ENCODE results near the gene CD2BP2. TPM values are rescaled to one million over a fixed set of nuclear protein-coding genes. Genes with fewer than 3 reads are reported as not detected.

Gene CD2BP2
- total and polyA plus RNA-seq, 2 experiments from 2014 or later, result 41.0 to 45.1 TPM

DNA sequence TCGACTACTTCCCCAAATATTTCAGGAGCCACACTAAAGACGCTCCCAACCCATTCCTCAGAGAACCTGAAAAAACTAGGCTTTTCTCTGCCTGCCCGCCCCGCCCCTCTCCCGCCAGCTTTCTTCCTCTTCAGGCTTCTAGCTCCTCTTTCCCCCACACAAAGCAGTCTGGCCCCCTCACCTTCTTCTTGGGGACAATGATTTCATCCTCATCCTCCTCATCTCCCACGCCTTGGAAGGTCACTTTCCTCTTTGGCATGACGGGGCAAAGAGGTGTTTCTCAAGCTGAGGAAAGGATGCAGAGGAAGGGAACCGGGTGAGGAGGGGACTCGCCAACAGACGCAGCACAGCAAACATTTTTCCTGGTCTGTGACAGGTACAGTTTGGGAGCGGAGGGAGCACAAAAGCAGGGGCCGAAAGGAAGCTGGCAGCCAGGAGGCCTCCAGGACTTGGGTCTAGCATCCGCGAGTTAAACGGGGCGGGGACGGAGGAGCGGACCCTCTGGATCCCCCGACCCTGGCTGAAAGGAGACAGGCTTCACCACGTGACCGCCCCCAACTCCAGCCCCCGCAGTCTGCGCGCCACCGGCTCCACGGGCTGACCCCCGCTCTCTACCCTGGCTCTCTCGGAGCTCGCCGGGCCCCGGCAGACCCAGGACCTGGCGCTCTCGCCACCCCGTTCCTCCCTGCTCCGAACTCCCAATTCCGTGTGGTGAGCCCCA lies 525 bp downstream of the CD2BP2 start:
- Histone ChIP-seq H3K79me2 (peaks cover 21% of the 10 kb centered on the region), H2AFZ (peak overlapping the region; percentile 59), H3K4me1 (ENCODE audit: insufficient read depth) (peaks cover 17% of the 10 kb centered on the region), H3K4me2 (peak overlapping the region; percentile 95), H3K27me3 (no peaks in the 10 kb centered on the region), H3K9me2 (replicated peaks; ENCODE audit: insufficient read depth) (no peaks in the 10 kb centered on the region), H4K20me1 (ENCODE audit: insufficient read depth, poor library complexity, severe bottlenecking) (no peaks in the 10 kb centered on the region), H3K9me3 (ENCODE audit: low read depth) (no peaks in the 10 kb centered on the region), H3K36me3 (replicated peaks; ENCODE audit: insufficient read depth, low read depth) (no peaks in the 10 kb centered on the region), H3K4me3 (peak overlapping the region; percentile 47), H3K27ac (peak overlapping the region; percentile 87)
- WGBS (ENCODE audit: low lambda C conversion rate, missing lambda C conversion rate), result 5% methylated on average over 36 of the region's 36 CpGs
- TF ChIP-seq EZH2phosphoT487 (IDR thresholded peaks at IDR 0.05; ENCODE audit: low read depth, severe bottlenecking, unreplicated experiment) (no peak), EZH2 (IDR thresholded peaks at IDR 0.05; ENCODE audit: borderline replicate concordance) (no peak)
- TF ChIP-seq, protein P1, sequence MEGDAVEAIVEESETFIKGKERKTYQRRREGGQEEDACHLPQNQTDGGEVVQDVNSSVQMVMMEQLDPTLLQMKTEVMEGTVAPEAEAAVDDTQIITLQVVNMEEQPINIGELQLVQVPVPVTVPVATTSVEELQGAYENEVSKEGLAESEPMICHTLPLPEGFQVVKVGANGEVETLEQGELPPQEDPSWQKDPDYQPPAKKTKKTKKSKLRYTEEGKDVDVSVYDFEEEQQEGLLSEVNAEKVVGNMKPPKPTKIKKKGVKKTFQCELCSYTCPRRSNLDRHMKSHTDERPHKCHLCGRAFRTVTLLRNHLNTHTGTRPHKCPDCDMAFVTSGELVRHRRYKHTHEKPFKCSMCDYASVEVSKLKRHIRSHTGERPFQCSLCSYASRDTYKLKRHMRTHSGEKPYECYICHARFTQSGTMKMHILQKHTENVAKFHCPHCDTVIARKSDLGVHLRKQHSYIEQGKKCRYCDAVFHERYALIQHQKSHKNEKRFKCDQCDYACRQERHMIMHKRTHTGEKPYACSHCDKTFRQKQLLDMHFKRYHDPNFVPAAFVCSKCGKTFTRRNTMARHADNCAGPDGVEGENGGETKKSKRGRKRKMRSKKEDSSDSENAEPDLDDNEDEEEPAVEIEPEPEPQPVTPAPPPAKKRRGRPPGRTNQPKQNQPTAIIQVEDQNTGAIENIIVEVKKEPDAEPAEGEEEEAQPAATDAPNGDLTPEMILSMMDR (IDR thresholded peaks at IDR 0.05; ENCODE audit: poor library complexity), result no peak
- DNase-seq (ENCODE audit: low spot score), result peak; percentile 50

DNA sequence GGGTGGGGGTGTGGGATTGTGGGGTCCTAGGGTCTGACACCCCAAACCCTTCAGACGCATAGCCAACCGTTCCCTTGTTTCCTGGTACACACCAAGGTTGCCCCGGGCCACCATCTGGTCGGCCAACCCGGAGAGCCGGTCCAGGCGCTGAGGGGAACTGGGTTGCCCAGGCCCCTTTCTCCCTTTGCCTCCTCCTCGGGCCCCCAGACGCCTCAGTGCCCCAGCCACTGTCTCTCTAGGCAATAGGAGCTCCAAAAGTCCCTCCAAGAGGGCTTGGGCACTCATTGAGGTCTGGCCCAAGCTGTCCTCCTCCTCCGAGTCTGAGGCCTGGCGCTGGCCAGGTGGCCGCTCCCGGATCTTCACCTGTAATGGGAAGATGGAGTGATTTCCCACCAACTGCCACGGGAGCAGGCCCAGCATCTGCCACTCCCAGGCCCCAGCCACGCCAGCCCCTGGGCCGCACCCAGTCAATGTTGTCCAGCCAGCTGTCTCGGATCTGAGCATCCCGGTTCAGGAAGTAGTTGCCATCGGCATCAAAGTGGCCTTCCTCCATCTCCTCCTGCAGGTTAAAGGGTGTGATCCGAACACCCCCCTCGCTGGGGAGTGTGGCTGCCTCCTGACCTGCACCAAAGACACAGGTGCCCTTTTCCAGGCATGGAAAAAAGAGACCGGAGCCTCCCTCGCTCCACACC lies 1.5 kb downstream of the CD2BP2 start:
- Histone ChIP-seq H2AFZ (no peak overlapping the region), H3K4me3 (peak overlapping the region; percentile 47), H3K36me3 (replicated peaks; ENCODE audit: insufficient read depth, low read depth) (no peaks in the 10 kb centered on the region), H3K27me3 (no peaks in the 10 kb centered on the region), H3K4me2 (peak overlapping the region; percentile 95), H4K20me1 (ENCODE audit: insufficient read depth, poor library complexity, severe bottlenecking) (no peaks in the 10 kb centered on the region), H3K79me2 (peaks cover 21% of the 10 kb centered on the region), H3K9me2 (replicated peaks; ENCODE audit: insufficient read depth) (no peaks in the 10 kb centered on the region), H3K4me1 (ENCODE audit: insufficient read depth) (peaks cover 17% of the 10 kb centered on the region), H3K27ac (no peak overlapping the region), H3K9me3 (ENCODE audit: low read depth) (no peaks in the 10 kb centered on the region)
- TF ChIP-seq, protein P1 (IDR thresholded peaks at IDR 0.05; ENCODE audit: poor library complexity), result no peak
- WGBS (ENCODE audit: low lambda C conversion rate, missing lambda C conversion rate), result 96% methylated on average over 23 of the region's 23 CpGs
- no peak for DNase-seq (ENCODE audit: low spot score)

DNA sequence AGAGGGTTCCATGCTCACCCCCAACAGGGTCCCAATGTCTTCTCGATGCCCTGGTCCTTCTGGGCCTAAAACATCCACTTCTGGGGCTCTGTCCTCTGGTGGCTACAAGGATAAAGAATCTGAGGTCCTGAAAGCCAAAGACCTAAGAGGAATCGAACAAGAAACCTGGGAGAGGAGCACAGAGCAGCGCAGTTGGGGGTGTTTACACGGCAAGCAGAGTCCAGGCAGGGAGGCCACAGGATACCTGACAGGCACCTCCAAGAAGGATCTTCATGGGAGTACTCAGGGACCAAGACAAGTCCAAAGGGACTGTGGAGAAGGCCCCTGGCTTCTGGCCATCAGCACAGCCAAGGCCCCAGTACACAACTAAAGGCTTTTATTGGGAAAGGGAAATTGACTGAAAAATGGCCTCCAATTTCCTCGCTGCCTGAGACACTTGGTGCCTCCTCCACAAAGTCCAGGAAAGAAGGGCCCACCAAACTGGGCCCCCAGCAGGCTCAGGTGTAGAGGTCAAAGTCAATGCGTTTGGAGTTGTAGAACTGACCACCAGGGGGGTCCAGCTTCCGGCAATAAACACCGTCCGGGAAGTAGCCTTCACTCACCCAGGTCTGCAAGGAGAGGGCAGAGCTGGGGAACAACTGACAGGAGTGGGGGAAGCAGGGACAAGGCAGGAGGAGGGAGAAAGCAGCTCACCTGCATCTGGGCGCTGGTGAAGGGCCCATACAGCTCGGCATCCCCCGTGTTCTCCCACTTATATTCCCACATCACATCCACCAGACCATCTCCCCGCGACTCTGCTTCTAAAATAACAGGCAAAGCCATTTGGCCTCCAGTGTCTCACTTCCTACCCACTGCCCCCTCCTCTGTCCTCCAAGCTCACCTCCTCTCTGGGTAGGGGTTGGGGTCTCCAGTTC lies 2.4 kb downstream of the CD2BP2 start:
- no peak for DNase-seq (ENCODE audit: low spot score)
- no peak for TF ChIP-seq EZH2 (IDR thresholded peaks at IDR 0.05; ENCODE audit: borderline replicate concordance)
- TF ChIP-seq, protein P1 (IDR thresholded peaks at IDR 0.05; ENCODE audit: poor library complexity), result no peak
- no peak for TF ChIP-seq EZH2phosphoT487 (IDR thresholded peaks at IDR 0.05; ENCODE audit: low read depth, severe bottlenecking, unreplicated experiment)
- no peak overlapping the region for H3K4me3 ChIP-seq
- H4K20me1 ChIP-seq (ENCODE audit: insufficient read depth, poor library complexity, severe bottlenecking), result no peaks in the 10 kb centered on the region
- H3K9me2 ChIP-seq (replicated peaks; ENCODE audit: insufficient read depth), result no peaks in the 10 kb centered on the region
- H3K9me3 ChIP-seq (ENCODE audit: low read depth), result no peaks in the 10 kb centered on the region
- H3K36me3 ChIP-seq (replicated peaks; ENCODE audit: insufficient read depth, low read depth), result no peaks in the 10 kb centered on the region
- H3K27me3 ChIP-seq, result no peaks in the 10 kb centered on the region
- H3K79me2 ChIP-seq, result peaks cover 21% of the 10 kb centered on the region
- H2AFZ ChIP-seq, result no peak overlapping the region
- H3K4me1 ChIP-seq (ENCODE audit: insufficient read depth), result peaks cover 17% of the 10 kb centered on the region
- no peak overlapping the region for H3K27ac ChIP-seq
- WGBS (ENCODE audit: low lambda C conversion rate, missing lambda C conversion rate), result 82% methylated on average over 14 of the region's 14 CpGs
- no peak overlapping the region for H3K4me2 ChIP-seq
